ENCODE data around the gene DRC3.

- TF ChIP-seq CTCF (IDR thresholded peaks at IDR 0.05) (peak in 1 of 4 donors; percentile 13), POLR2A (IDR thresholded peaks at IDR 0.05) (no peak)
These were observed 32.2 kb downstream of the DRC3 start for GRCh38 chr17:18004884-18005305.
